NCI-H2081 (cell line): Measurements from ENCODE around the gene C11orf24.
"Not testable (repeated sequence)": the region's sequence is repeated elsewhere in the genome, so short reads cannot be mapped to it uniquely, and the experiment has no call there.

Source experiments
- DNase-seq, 2 experiments: peaks; one replicate each; lab custom pipeline; 2025; lab: John Stamatoyannopoulos, UW

Gene C11orf24

DNA sequence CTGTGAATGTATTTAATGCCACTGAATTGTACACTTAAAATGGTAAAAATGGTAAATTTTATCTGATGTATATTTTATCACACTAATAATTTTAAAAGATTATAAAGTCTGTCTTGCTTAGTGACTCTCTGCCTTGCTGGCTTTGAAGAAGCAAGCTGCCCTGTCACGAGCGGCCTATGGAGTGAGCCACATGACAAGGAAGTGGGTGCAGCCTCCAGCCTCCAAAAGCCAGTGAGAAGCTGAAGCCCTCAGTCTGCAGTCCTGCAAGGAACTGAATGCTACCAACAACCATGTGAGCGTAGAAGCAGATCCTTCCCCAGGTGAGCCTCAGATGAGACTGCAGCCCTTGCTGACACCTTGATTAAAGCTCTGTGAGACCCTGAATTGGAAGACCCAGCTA lies 20.0 kb downstream of the C11orf24 start:
- DNase-seq: no peak

DNA sequence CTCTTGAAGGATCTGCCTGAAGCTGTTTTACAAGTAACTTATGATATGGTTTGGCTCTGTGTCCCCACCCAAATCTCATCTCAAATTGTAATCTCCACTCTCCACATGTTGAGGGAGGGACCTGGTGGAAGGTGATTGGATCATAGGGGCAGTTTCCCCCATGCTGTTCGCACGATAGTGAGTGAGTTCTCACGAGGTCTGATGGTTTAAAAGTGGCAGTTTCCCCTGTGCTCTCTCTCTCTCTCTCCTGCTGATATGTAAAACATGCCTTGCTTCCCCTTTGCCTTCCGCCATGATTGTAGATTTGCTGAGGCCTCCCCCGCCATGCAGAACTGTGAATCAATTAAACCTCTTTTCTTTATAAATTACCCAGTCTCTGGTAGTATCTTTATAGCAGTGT lies 26.9 kb downstream of the C11orf24 start:
- DNase-seq: not testable (repeated sequence)

DNA sequence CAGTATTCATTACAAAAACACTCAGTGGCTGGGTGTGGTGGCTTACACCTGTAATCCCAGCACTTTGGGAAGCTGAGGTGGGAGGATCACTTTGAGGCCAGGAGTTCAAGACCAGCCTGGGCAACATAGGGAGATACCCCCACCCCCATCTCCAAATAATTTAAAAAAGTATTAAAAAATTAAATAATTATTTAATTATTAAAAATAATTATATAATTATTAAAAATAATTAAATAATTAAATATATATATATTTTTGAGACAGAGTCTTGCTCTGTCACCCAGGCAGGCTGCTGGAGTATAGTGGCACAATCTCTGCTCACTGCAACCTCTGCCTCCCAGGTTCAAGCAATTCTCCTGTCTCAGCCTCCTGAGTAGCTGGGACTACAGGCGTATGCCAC lies 27.9 kb downstream of the C11orf24 start:
- DNase-seq: not testable (repeated sequence)

DNA sequence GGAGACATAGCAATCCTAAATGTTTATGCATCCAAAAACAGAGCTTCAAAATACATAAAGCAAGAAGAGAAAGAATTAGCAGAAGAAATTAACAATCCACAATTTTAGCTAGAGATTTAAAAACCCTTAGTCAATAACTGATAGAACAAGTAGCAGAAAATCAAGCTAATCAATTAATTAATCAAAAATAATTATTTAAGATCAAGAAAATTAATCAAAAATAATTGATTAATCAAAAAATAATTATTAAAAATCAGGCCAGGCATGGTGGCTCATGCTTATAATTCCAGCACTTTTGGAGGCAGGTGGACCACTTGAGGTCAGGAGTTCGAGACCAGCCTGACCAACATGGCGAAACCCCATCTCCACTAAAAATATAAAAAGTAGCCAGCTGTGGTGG lies 29.2 kb downstream of the C11orf24 start:
- DNase-seq: no peak

DNA sequence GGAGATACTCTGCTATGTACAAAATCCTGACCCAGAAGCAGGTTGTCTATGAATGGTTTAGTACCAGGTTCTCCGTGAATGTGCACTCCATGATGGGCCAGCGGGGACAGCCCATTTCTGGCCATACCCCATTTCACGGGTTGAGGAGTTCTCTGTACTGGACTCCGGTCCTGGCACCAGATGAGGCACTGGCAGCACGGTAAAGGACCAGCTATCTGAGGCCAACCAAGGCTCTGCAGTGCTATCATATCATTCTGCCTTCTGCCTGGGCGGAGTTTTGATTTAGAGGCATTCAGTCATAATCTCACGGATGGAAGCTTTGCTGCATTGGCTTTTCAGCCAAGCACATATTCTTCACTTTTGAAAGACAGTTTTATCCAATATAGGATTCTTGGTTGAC lies 40.2 kb downstream of the C11orf24 start:
- DNase-seq: no peak

DNA sequence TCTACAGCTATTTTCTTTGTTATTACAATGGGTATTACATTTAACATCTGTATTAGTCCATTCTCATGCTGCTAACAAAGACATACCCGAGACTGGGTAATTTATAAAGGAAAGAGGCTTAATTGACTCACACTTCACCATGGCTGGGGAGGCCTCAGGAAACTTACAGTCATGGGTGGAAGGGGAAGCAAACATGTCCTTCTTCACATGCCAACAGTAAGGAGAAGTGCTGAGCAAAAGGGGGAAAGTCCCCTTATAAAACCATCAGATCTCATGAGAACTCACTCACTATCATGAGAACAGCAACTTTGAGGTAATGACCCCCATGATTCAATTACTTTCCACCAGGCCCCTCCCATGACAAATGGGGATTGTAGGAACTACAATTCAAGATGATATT lies 42.2 kb downstream of the C11orf24 start:
- no peak for DNase-seq

DNA sequence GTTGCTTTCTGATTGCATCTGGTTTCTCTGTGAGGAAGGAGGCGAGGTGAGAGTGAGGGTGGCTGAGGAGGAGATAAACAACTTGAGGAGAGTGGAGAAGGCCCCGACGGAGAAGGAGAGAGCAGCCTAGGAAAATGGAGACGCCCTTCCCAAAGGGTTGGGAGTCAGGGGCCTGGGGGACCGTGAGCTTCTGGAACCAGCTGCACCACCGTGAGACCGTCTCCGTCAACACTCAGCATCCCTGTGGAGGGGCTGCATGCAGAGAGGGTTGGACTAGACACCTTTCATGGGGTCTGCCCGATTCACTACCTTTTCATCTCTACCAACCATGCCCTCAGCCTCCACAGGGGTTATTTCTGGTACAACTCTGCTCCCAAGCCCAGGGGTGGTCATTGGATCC lies 45.4 kb downstream of the C11orf24 start:
- no peak for DNase-seq

DNA sequence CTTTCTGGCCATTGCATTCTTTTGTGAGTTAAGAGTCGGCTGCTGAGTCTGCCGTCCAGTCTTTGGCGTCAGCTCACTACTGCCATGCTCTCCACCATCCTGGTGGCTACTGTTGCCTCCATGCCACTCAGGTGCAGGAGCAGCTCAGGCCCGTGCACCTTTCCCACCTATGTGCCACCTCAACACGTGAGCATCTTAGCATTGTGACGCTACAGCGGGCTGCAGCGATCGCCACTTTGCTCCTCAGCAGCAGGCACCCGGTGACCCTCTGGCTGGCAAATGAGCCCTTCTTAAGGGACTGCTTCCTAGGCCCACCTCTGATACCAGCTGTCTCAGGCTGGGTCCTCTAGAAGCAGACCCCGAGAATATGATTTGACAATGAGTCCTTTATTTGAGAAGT lies 47.2 kb downstream of the C11orf24 start:
- no peak for DNase-seq

DNA sequence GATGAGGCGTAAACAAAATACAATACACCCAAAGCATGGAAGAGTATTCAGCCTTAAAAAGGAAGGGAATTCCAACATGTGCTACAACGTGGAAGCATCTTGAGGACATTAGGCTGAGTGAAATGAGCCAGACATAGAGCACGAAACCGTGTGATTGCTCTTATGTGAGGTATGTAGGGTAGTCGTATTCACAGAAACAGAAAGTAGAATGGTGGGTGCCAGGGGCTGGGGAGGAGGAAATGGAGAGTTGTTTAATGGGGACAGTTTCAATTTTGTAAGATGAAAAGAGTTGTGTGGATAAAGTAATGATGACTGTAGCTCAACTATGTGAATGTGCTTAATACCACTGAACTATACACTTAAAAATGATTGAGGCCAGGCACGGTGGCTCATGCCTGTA lies 48.5 kb downstream of the C11orf24 start:
- DNase-seq: no peak

DNA sequence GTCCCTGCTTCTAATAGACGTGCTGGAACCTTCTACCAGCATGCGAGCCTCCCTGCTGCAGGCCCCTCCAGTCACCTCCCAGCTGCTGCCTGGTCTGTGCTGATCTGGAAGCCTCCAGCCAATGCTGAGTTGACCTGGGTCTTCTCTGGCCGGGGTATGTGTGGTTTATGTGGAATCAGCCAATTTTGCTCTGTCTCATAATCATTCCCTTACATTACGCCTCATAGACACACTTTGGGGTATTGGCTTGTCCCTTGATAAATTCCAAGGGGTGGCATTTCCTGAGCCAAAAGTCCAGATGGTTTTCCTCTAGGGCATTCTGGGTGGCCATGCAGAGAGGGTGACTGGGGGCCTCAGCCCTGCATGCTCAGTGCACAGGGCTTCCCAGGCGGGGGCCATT lies 50.4 kb downstream of the C11orf24 start:
- no peak for DNase-seq

DNA sequence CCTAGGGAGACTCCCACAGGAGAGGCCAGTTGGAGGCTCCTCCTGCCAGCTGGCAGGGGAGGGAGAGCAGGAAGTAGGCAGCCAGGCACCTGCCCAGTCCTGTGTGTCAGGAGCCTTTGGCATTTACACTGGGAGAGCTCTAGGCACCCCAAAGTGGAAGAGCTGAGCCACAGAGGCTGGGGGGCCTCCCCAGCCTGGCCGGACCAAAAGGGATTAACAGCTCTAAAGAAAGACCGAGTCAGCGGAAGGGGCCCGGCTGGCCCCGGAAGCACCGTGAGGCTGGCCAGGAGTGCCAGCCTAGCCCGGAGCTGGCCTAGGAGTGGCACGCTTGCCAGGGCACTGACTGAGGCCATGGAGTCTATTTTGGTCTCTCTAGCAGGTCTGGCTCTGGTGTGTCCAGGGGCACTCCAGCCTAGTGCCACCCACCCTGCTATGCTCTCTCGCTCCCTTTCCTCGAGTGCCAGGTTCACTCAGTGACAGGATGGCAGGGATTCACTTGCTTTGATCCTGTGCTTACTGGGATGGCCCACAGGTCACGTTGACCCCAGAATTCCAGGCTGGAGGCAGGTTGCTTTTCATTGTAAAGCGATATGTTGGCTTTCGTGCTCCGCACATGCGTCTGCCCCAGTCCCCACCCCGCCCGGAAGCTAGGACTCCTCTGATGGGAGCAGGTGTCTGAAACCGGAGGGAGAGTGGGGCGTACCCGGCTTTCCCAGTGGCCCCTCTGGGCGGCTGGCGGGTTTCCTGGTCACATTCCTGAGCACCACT lies 55.4 kb downstream of the C11orf24 start:
- DNase-seq: peak in 1 of 2 experiments; percentile 19

DNA sequence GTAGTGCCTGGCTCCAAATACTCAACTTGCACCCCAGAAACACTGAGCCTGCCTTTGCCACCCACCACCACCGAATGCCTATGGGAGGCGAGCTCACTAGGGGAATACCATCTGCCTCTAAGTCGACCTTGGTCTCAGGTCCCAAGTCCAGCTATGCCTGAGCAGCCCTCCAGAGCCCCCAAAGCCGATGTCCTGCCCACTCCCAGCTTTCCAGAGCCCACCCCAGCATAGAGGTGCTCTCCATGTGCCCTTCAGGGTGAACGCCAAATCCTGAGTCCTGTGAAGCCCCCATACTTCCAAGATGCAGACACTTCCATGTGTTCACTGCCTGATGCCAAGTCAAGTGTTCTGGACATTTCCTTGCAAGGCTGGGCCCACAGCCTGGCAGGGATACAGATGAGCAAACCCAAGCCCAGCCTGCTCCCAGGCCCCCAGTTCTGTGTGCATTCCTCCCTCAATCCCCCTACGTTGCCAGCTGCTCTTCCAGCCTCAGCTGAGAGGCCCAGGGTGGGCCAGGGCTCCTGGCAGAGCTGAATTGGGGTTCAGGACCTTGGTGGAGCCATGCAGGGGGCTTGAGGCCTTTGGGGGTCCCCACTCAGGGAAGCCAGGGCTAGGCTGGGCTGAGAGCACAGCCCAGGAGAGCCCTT lies 56.1 kb downstream of the C11orf24 start:
- DNase-seq: no peak

DNA sequence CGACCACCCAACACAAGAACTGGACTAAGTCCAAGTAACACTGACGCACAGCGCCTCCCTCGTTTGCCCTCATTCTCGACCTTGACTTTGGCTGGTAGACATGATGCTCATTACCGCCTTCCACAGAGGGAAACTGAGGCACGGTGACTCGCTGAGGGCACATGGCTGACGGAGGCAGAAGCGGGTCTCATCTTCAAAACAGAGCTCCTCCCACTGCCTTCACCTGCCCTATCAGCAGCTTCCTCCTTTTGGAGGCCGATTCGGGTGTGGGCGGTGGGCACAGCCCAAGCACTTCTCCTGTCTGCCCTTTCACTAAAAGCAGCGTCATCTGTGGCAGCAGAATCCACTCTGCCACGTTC lies 56.7 kb downstream of the C11orf24 start:
- DNase-seq: no peak

DNA sequence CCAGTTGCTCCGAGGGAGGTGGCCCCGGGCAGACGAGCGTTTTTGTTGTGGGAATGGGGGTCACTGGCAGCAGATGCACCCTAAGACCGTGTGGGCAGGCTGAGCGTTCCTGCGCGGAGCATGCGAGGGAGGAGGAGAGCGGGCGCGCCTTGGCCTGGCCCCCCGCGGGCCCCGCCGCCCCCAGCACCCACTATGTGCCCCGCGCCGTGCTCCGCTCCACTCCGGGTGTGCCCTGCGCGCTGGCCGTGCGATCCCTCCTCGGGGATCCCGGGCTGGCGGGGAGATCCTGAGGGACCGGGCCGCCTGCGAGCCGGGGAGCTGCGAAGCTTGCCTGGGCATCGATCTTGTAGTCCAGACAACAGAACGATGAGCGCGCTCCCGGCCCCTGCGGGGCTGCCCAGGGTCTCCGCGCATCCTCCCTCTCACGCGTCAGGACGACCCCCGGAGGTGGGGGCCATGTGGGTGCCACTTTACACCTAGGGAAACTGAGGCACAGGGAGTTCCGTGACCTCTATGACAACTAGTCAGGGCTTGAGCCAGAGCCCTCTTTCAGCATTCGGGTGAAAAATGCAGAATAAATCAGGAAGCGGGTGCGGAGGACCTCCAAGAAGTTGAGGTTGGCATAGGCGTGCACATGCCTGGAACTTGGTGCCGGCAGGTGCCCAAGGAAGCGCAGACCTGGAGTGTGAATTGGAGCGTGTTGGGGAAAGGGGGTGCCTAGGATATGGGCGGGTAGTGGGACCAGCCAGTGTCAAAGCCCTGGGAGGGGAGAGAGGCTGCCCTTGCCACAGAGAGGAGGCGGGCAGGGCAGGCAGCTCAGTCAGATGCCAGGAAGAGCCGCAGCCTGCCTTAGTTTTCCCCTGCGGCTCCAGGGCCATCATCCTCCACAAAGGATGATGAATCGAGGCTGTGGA lies 57.3 kb downstream of the C11orf24 start:
- no peak for DNase-seq

DNA sequence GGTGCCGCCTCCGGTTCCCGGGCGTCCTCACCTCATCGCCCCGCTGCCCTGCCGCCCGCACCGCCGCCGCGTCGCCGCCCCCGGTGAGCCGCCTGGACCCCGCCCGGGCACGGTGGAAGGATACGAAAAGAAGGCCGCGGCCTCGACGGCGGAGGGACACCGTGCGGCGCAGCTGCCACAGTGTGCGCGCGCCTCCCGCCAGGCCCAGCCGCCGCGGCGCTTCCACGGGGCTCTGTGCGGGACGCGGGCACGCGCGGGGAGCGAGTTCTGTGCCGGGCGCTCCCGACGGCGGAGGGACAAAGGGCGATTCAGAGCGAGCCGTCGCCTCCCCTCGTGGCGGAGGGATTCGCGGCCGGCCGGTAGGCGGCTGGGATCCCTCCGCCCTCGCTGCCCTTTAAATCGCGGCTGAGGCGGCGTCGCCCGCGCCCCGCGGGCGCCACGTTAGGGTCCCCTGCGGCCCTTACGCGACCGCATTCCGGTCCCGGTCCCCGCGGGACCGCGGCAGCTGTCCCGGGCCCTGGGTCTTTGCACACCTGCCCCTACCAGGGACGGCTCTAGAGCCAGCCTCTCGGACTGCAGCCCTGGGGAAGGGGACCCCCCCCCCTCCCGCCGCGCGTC lies 58.1 kb downstream of the C11orf24 start:
- peak; percentile 91 to 95 for DNase-seq

DNA sequence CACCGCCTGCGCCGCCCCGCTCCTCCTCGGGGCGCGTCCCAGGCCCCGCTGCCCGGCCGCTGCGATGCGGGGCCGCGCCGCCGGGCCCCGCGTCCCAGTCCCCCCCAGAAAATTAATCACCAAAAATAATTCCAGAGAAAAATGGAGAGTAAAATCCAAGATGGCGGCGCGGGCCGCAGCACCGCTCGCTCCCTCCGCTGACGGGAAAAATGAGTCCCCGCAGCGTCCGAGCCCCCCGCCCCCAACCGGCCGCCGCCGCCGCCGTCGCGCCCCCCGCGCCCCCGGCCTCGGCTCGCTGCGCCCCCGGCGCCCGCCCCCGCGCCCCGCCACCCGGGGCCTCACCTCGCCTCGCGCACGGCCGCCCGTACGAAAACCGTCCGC lies 58.6 kb downstream of the C11orf24 start, which contains the start of gene KMT5B:
KMT5B (minus strand) TSS at position 162 of the 381 bp plus-strand sequence. CDS start 23,220 bp downstream, outside the sequence.
- peak in 1 of 2 experiments; percentile 79 for DNase-seq

DNA sequence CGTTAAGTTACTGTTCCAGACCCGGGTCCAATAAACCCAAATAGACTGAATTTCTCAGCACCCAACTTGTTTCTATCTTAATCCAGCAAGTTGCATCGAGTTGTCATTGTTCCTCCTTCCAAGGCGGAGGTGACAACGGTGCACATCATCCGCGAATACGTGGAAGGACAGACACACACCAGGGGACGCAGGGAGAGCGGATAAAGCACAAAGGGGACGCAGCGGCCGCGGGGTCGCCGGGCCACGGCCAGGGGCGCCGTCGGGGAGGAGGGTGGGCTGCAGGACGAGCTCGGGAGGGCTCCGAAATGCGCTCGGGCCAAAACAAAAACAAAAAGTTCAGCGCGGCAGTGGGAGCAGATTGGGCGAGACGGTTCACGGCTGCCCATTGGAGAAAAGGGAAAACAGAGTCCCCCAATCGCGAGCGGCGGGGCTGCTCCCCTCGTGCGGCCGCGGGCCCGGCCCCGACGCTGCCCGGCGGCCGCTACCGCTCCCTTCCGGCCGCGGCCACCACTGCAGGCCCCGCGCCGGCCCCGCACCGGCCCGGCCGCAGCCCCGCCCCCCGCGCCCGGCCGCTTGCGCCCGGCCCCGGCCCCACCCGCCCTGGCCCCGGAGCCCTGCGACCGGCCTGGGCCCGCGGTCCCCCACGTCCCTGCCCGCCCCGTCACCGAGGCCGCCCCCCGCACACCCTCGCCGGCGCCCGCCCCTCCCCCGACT lies 59.2 kb downstream of the C11orf24 start:
- DNase-seq: peak; percentile 33 to 58

DNA sequence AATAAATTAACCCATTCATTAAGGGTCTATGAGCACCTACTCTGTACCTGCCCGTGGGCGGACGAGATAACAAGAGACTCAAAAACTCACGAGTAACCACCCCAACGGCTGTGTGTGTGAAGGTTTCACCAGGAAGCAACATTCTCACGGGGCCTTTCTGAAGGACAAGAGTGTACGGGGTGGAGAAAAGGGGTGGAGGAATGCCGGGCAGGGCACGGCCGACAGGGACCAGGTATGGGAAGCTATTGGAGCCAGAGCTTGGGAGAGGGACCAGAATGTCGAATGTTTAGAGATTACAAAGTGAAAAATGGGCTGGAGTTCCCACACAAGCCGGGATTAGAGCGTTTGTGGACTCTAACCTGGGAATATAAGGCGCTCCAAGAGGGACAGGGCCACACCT lies 60.2 kb downstream of the C11orf24 start:
- DNase-seq: no peak
